GM12873 (cell line): ENCODE data around the gene PRR23E.

Experiments
- CTCF ChIP-seq: IDR thresholded peaks from 2 replicates; pipeline ENCODE4 v1.5.1; 2012; ENCODE audit warnings: low read depth, mild to moderate bottlenecking, moderate library complexity, low read length, control low read depth; ENCODE audit not compliant: insufficient read depth; ENCODE audit errors: missing control alignments

Gene PRR23E

DNA sequence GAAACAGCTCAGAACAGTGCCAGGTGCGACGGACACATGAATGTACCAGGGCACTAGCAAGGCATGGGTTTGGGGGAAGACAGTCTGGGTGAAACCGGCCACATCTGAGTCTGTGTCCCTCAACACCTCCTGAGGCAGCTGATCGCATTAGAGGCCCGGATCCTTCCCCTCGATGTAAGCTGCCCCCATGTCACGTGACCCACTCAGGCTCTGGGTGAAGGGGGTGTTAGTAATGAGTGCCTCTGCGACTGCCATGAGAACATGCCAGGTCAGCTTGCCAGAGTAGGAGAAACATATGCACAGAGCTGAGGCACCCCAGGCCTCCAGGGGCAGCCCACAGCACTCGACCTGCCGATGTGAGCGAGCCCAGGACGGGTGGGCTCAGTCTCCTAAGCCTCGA is 29.7 kb downstream of the PRR23E start:
- no peak for TF ChIP-seq CTCF

DNA sequence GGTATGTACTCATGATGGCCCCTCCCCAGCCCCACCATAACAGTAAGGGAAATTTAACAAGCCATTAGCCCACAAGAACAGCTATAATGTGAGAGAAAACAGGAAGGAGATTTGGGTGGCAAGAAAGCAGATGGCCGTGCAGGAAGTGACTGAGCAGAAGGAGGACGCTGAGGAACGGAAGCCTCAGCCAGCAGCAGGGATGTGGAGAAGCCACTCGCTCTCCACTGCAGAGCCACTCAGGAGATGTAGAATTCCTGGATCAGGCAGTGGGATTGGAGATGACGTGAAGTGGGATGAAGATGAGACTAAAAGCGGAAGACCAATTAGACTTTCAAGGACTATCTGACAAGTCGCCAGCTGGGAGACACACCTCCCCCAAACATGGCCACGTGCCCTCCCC is 31.2 kb downstream of the PRR23E start:
- no peak for TF ChIP-seq CTCF

DNA sequence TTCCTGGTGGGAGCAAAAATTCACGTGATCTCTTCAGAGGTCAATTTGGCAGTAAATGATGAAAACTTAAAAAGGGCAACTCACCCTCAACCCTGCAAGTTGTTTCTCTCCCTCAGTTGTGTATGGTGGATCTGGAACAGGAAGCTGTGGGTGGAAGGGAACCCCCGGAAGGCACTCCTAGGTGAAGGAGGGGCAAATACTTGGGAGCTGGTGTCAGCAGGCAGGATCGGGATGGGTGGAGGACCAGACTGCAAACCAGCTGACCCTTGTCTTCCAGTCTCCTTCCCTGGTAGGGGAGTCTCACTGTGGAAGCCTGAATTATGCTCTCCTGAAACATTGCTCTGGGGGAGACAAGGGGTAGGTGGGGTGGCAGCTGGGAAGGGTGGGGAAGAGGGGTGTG is 33.5 kb downstream of the PRR23E start:
- no peak for TF ChIP-seq CTCF

GRCh38 chr3:127226946-127227842 is 34.3 kb downstream of the PRR23E start:
- no peak for TF ChIP-seq CTCF

GRCh38 chr3:127228866-127229265 is 35.9 kb downstream of the PRR23E start:
- no peak for TF ChIP-seq CTCF

- TF ChIP-seq CTCF, result no peak
These were observed 40.4 kb downstream of the PRR23E start for GRCh38 chr3:127233371-127233770.

GRCh38 chr3:127234778-127235177 is 41.8 kb downstream of the PRR23E start:
- TF ChIP-seq CTCF, result no peak
